ENCODE results near the gene SRGAP2C. TPM values are rescaled to one million over a fixed set of nuclear protein-coding genes. Genes with fewer than 3 reads are reported as not detected.
"Not testable (repeated sequence)": the region's sequence is repeated elsewhere in the genome, so short reads cannot be mapped to it uniquely, and the experiment has no call there.

The SRGAP2C gene
- polyA plus RNA-seq, 1 donor (not counting 4 experiments of a cell fraction or from before 2014, with no cell fraction given): 4.5 TPM

DNA sequence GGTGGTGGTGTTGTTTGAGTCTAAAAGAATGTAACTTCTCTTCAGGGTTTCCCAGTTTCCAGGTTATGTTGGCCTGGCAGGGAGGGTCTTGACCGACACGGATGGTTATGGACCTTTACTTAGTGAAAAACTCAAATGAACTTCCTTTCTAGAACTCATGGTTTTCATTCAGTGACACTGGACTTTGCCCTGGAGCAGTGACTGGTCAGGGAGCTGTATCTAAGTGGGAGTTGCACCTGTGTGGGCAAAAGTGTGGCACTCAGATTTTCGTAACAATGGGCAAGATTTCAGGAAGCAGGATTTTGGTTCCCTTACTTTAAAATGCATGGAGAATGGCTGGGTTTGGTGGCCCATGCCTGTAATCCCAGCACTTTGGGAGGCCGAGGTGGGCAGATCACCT lies 67.9 kb downstream of the SRGAP2C start:
- H3K27ac ChIP-seq (ENCODE audit: control insufficient read depth, insufficient read depth, low read length); H3K9ac ChIP-seq (ENCODE audit: control insufficient read depth, extremely low read depth, insufficient read depth, low read length); H3K4me1 ChIP-seq (ENCODE audit: control insufficient read depth, extremely low read depth, insufficient read depth, low read length); H3K9me1 ChIP-seq (ENCODE audit: control insufficient read depth, extremely low read depth, insufficient read depth, low read length); H3K27me3 ChIP-seq (ENCODE audit: control insufficient read depth, extremely low read depth, insufficient read depth, low read length); H3K4me3 ChIP-seq (ENCODE audit: control insufficient read depth in 2 of 3, extremely low read depth in 1 of 3, insufficient read depth in 2 of 3, low read depth in 1 of 3, low read length in 3 of 3); H2AFZ ChIP-seq (ENCODE audit: control insufficient read depth, low read length); DNase-seq (ENCODE audit: low read depth, low spot score); H3K4me2 ChIP-seq (ENCODE audit: control insufficient read depth, extremely low read depth, insufficient read depth, low read depth, low read length); H3K9me3 ChIP-seq (ENCODE audit: control insufficient read depth, low read depth, low read length); H3K36me3 ChIP-seq (ENCODE audit: control insufficient read depth in 2 of 2, extremely low read depth in 1 of 2, insufficient read depth in 2 of 2, low read length in 2 of 2); FAIRE-seq; H4K20me1 ChIP-seq (ENCODE audit: control insufficient read depth, extremely low read depth, insufficient read depth, low read length); dilution Hi-C loops (cut with MboI; ENCODE audit: extremely low pct_ligation_motif_present, low sequenced_read_pairs); H3K79me2 ChIP-seq (ENCODE audit: control insufficient read depth, insufficient read depth, low read length): not testable (repeated sequence)

DNA sequence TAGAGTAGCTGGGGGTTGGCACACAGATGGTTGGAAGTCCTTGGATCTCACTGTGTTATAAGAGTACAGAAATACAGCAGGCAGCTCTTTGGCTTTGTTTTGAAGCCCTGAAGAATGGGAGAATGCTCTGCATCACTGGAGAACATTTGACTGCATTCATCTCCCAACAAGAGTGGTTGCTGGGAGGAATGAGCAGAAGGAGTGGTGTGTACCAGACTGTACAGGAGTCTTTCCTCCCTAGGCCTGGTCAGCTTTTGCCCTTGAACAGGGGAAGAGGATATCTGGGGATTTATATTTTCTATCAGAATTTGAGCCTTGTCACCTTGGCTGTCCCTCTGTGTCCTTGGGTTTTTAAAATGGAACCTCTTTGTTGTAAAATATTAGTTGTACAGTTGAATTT lies 69.8 kb downstream of the SRGAP2C start:
- H3K9me1 ChIP-seq (ENCODE audit: control insufficient read depth, extremely low read depth, insufficient read depth, low read length); H2AFZ ChIP-seq (ENCODE audit: control insufficient read depth, low read length); FAIRE-seq; H4K20me1 ChIP-seq (ENCODE audit: control insufficient read depth, extremely low read depth, insufficient read depth, low read length); DNase-seq (ENCODE audit: low read depth, low spot score); H3K9ac ChIP-seq (ENCODE audit: control insufficient read depth, extremely low read depth, insufficient read depth, low read length); H3K4me3 ChIP-seq (ENCODE audit: control insufficient read depth in 2 of 3, extremely low read depth in 1 of 3, insufficient read depth in 2 of 3, low read depth in 1 of 3, low read length in 3 of 3); H3K36me3 ChIP-seq (ENCODE audit: control insufficient read depth in 2 of 2, extremely low read depth in 1 of 2, insufficient read depth in 2 of 2, low read length in 2 of 2); dilution Hi-C loops (cut with MboI; ENCODE audit: extremely low pct_ligation_motif_present, low sequenced_read_pairs); H3K79me2 ChIP-seq (ENCODE audit: control insufficient read depth, insufficient read depth, low read length); H3K4me1 ChIP-seq (ENCODE audit: control insufficient read depth, extremely low read depth, insufficient read depth, low read length); H3K9me3 ChIP-seq (ENCODE audit: control insufficient read depth, low read depth, low read length); H3K27ac ChIP-seq (ENCODE audit: control insufficient read depth, insufficient read depth, low read length); H3K27me3 ChIP-seq (ENCODE audit: control insufficient read depth, extremely low read depth, insufficient read depth, low read length); H3K4me2 ChIP-seq (ENCODE audit: control insufficient read depth, extremely low read depth, insufficient read depth, low read depth, low read length): not testable (repeated sequence)

DNA sequence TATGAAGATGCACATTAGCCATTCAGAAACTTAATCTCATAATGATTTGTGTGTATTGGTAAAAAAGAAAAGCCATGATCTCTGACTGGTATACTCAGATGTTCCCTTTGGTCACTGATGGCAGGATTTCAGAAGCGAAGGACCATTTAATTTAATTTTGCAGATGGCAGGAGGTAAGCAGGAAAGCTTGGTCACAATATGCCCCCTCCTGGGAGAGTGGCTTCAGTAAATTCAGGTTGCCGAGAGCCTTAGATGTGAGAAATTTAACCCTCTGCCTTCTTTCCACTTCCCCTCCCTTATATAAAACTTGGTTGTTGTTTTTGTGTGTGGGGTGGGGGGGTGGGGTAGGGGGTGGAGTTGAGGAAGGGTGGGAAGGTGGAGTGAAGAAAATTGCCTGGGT lies 72.9 kb downstream of the SRGAP2C start:
- H3K4me1 ChIP-seq (ENCODE audit: control insufficient read depth, extremely low read depth, insufficient read depth, low read length); FAIRE-seq; H3K79me2 ChIP-seq (ENCODE audit: control insufficient read depth, insufficient read depth, low read length); H3K9ac ChIP-seq (ENCODE audit: control insufficient read depth, extremely low read depth, insufficient read depth, low read length); H3K36me3 ChIP-seq (ENCODE audit: control insufficient read depth in 2 of 2, extremely low read depth in 1 of 2, insufficient read depth in 2 of 2, low read length in 2 of 2); H3K4me2 ChIP-seq (ENCODE audit: control insufficient read depth, extremely low read depth, insufficient read depth, low read depth, low read length); H4K20me1 ChIP-seq (ENCODE audit: control insufficient read depth, extremely low read depth, insufficient read depth, low read length); DNase-seq (ENCODE audit: low read depth, low spot score); H3K27me3 ChIP-seq (ENCODE audit: control insufficient read depth, extremely low read depth, insufficient read depth, low read length); H3K9me3 ChIP-seq (ENCODE audit: control insufficient read depth, low read depth, low read length); H2AFZ ChIP-seq (ENCODE audit: control insufficient read depth, low read length); dilution Hi-C loops (cut with MboI; ENCODE audit: extremely low pct_ligation_motif_present, low sequenced_read_pairs); H3K9me1 ChIP-seq (ENCODE audit: control insufficient read depth, extremely low read depth, insufficient read depth, low read length); H3K4me3 ChIP-seq (ENCODE audit: control insufficient read depth in 2 of 3, extremely low read depth in 1 of 3, insufficient read depth in 2 of 3, low read depth in 1 of 3, low read length in 3 of 3); H3K27ac ChIP-seq (ENCODE audit: control insufficient read depth, insufficient read depth, low read length): not testable (repeated sequence)

DNA sequence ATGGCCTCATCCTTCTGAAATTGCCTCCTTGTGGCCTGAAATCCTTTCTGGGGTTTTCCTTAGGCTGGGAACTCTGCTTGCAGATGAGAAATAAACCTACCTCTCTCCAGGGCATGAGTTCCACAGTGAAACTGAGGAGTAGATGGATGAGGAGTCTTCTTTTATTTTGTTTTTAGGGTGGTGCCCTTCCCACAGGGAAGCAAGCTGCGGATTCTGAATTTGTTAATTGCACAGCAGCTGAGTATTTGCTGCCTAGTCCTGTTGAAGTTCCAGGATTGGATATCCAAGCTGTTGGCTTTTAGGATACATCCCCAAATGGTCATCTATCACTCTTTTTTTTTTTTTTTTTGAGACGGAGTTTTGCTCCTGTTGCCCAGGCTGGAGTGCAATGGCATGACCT lies 73.4 kb downstream of the SRGAP2C start:
- H3K9me3 ChIP-seq (ENCODE audit: control insufficient read depth, low read depth, low read length); DNase-seq (ENCODE audit: low read depth, low spot score); H3K79me2 ChIP-seq (ENCODE audit: control insufficient read depth, insufficient read depth, low read length): not testable (repeated sequence)

DNA sequence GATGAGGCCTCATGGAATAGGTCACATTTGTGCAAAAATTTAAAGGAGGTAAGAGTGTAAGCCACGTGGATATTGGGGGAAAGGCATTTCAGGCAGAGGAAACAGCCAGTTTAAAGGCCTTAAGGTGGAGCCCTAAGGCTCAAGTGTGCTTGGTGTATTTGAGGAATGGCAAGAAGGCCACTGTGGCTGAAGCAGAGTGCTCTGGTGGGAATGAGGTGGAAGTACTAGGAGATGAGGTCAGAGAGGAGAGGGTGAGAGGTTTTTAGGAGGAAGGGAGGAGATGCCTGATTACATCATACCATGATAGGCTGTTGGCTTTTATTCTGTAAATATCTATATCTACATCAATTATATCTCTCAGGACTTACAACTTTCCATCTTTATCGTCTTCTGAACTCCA lies 75.4 kb downstream of the SRGAP2C start:
- H3K9ac ChIP-seq (ENCODE audit: control insufficient read depth, extremely low read depth, insufficient read depth, low read length); H3K9me3 ChIP-seq (ENCODE audit: control insufficient read depth, low read depth, low read length); H3K36me3 ChIP-seq (ENCODE audit: control insufficient read depth in 2 of 2, extremely low read depth in 1 of 2, insufficient read depth in 2 of 2, low read length in 2 of 2); H3K4me3 ChIP-seq (ENCODE audit: control insufficient read depth in 2 of 3, extremely low read depth in 1 of 3, insufficient read depth in 2 of 3, low read depth in 1 of 3, low read length in 3 of 3); H3K79me2 ChIP-seq (ENCODE audit: control insufficient read depth, insufficient read depth, low read length); H3K27me3 ChIP-seq (ENCODE audit: control insufficient read depth, extremely low read depth, insufficient read depth, low read length); dilution Hi-C loops (cut with MboI; ENCODE audit: extremely low pct_ligation_motif_present, low sequenced_read_pairs); H3K27ac ChIP-seq (ENCODE audit: control insufficient read depth, insufficient read depth, low read length); H4K20me1 ChIP-seq (ENCODE audit: control insufficient read depth, extremely low read depth, insufficient read depth, low read length); FAIRE-seq; H2AFZ ChIP-seq (ENCODE audit: control insufficient read depth, low read length); DNase-seq (ENCODE audit: low read depth, low spot score); H3K4me1 ChIP-seq (ENCODE audit: control insufficient read depth, extremely low read depth, insufficient read depth, low read length); H3K9me1 ChIP-seq (ENCODE audit: control insufficient read depth, extremely low read depth, insufficient read depth, low read length); H3K4me2 ChIP-seq (ENCODE audit: control insufficient read depth, extremely low read depth, insufficient read depth, low read depth, low read length): not testable (repeated sequence)

More for the DNA sequence above, 73.4 kb downstream of the SRGAP2C start:
- H3K4me2 ChIP-seq (ENCODE audit: control insufficient read depth, extremely low read depth, insufficient read depth, low read depth, low read length); H3K9me1 ChIP-seq (ENCODE audit: control insufficient read depth, extremely low read depth, insufficient read depth, low read length); H3K27me3 ChIP-seq (ENCODE audit: control insufficient read depth, extremely low read depth, insufficient read depth, low read length); H3K9ac ChIP-seq (ENCODE audit: control insufficient read depth, extremely low read depth, insufficient read depth, low read length); H3K36me3 ChIP-seq (ENCODE audit: control insufficient read depth in 2 of 2, extremely low read depth in 1 of 2, insufficient read depth in 2 of 2, low read length in 2 of 2); FAIRE-seq; H3K4me1 ChIP-seq (ENCODE audit: control insufficient read depth, extremely low read depth, insufficient read depth, low read length); dilution Hi-C loops (cut with MboI; ENCODE audit: extremely low pct_ligation_motif_present, low sequenced_read_pairs); H3K27ac ChIP-seq (ENCODE audit: control insufficient read depth, insufficient read depth, low read length); H2AFZ ChIP-seq (ENCODE audit: control insufficient read depth, low read length); H3K4me3 ChIP-seq (ENCODE audit: control insufficient read depth in 2 of 3, extremely low read depth in 1 of 3, insufficient read depth in 2 of 3, low read depth in 1 of 3, low read length in 3 of 3); H4K20me1 ChIP-seq (ENCODE audit: control insufficient read depth, extremely low read depth, insufficient read depth, low read length): not testable (repeated sequence)
